Mesenchymal stem cell (in vitro differentiated cells and primary cell): Measurements from ENCODE around the gene SVOP.

Experiments used
- DNase-seq: peaks from one replicate; pipeline ENCODE4 v3.0.0-alpha.2; 2013
- H2AFZ ChIP-seq: one replicate; pipeline ENCODE4 v1.6.1; 2013; ENCODE audit warnings: low read depth, mild to moderate bottlenecking, control low read depth, inconsistent platforms, low read length, moderate library complexity
- H2AK5ac ChIP-seq: 2 replicates; pipeline ENCODE4 v1.6.1; 2013; ENCODE audit warnings: low read length, moderate library complexity, mild to moderate bottlenecking, inconsistent platforms; ENCODE audit not compliant: severe bottlenecking
- H2BK120ac ChIP-seq: one replicate; pipeline ENCODE4 v1.6.1; 2013; ENCODE audit warnings: low read depth, mild to moderate bottlenecking, inconsistent platforms, low read length, moderate library complexity
- H2BK12ac ChIP-seq, 2 experiments: one replicate each; pipeline ENCODE4 v1.6.1; 2013; ENCODE audit warnings: inconsistent platforms in 2 of 2, low read length in 2 of 2, mild to moderate bottlenecking in 2 of 2, moderate library complexity in 2 of 2, control low read depth in 1 of 2
- H2BK15ac ChIP-seq: one replicate; pipeline ENCODE4 v1.6.1; 2013; ENCODE audit warnings: mild to moderate bottlenecking, low read depth, inconsistent platforms; ENCODE audit not compliant: poor library complexity, severe bottlenecking
- H2BK5ac ChIP-seq: 2 replicates; pipeline ENCODE4 v1.6.1; 2013; ENCODE audit warnings: low read depth, mild to moderate bottlenecking, low read length, control low read depth, inconsistent platforms; ENCODE audit not compliant: poor library complexity, severe bottlenecking
- H3K14ac ChIP-seq, 2 experiments: one replicate each; pipeline ENCODE4 v1.6.1; 2013; ENCODE audit warnings: inconsistent platforms in 2 of 2, low read length in 2 of 2, control low read depth in 1 of 2, mild to moderate bottlenecking in 1 of 2, moderate library complexity in 1 of 2
- H3K18ac ChIP-seq, 2 experiments: one replicate each; pipeline ENCODE4 v1.6.1; 2013; ENCODE audit warnings: inconsistent platforms in 2 of 2, low read length in 2 of 2, control low read depth in 1 of 2, low read depth in 1 of 2, mild to moderate bottlenecking in 1 of 2
- H3K23ac ChIP-seq, 2 experiments: one replicate each; pipeline ENCODE4 v1.6.1; 2013; ENCODE audit warnings: inconsistent platforms in 2 of 2, low read length in 2 of 2, mild to moderate bottlenecking in 2 of 2, moderate library complexity in 2 of 2, control low read depth in 1 of 2
- H3K27ac ChIP-seq: 2 replicates; pipeline ENCODE4 v1.5.1; 2013; ENCODE audit warnings: mild to moderate bottlenecking, moderate library complexity, low read length, control low read depth, inconsistent platforms; ENCODE audit not compliant: poor library complexity, severe bottlenecking
- H3K27me3 ChIP-seq, 2 experiments: 2 replicates each; pipeline versions ENCODE4 v1.6.1 to v1.7.0; 2013; ENCODE audit warnings: low read length in 2 of 2, mild to moderate bottlenecking in 2 of 2, moderate library complexity in 2 of 2, control low read depth in 1 of 2, inconsistent platforms in 1 of 2; ENCODE audit not compliant: control insufficient read depth in 1 of 2, insufficient read depth in 1 of 2
- H3K36me3 ChIP-seq, 2 experiments: 2 replicates each; pipeline versions ENCODE4 v1.6.1 to v1.7.0; 2013; ENCODE audit warnings: low read length in 2 of 2, control low read depth in 1 of 2, inconsistent platforms in 1 of 2, low read depth in 1 of 2, mild to moderate bottlenecking in 1 of 2; ENCODE audit not compliant: insufficient read depth in 2 of 2, control insufficient read depth in 1 of 2
- H3K4ac ChIP-seq, 2 experiments: one replicate each; pipeline ENCODE4 v1.6.1; 2013; ENCODE audit warnings: inconsistent platforms in 2 of 2, low read length in 2 of 2, mild to moderate bottlenecking in 2 of 2, moderate library complexity in 2 of 2, control low read depth in 1 of 2, low read depth in 1 of 2
- H3K4me1 ChIP-seq: 2 replicates; pipeline ENCODE4 v1.6.1; 2013; ENCODE audit warnings: low read depth, low read length, control low read depth; ENCODE audit not compliant: control insufficient read depth, insufficient read depth
- H3K4me2 ChIP-seq: 2 replicates; pipeline ENCODE4 v1.6.1; 2013; ENCODE audit warnings: low read length, mild to moderate bottlenecking, inconsistent platforms; ENCODE audit not compliant: poor library complexity, severe bottlenecking
- H3K4me3 ChIP-seq, 2 experiments: 2 replicates each; pipeline versions ENCODE4 v1.5.1 to v1.7.0; 2013; ENCODE audit warnings: low read length in 2 of 2, mild to moderate bottlenecking in 2 of 2, control low read depth in 1 of 2, low read depth in 1 of 2; ENCODE audit not compliant: insufficient read depth in 1 of 2
- H3K79me1 ChIP-seq: replicated peaks from 2 replicates; pipeline ENCODE4 v1.6.1; 2013; ENCODE audit warnings: mild to moderate bottlenecking, control low read depth, low read length, inconsistent platforms; ENCODE audit not compliant: poor library complexity, severe bottlenecking
- H3K9ac ChIP-seq: 2 replicates; pipeline ENCODE4 v1.7.0; 2013; ENCODE audit warnings: mild to moderate bottlenecking, low read length, moderate library complexity
- H3K9me3 ChIP-seq: 2 replicates; pipeline ENCODE4 v1.7.0; 2013; ENCODE audit warnings: mild to moderate bottlenecking, low read length; ENCODE audit not compliant: control insufficient read depth
- H4K8ac ChIP-seq: one replicate; pipeline ENCODE4 v1.6.1; 2013; ENCODE audit warnings: inconsistent platforms, mild to moderate bottlenecking, low read length, moderate library complexity
- H4K91ac ChIP-seq: one replicate; pipeline ENCODE4 v1.6.1; 2013; ENCODE audit warnings: mild to moderate bottlenecking, low read length, inconsistent platforms
- WGBS: methylation state at CpG from one replicate; pipeline ENCODE4 v1.1.7; 2013; ENCODE audit warnings: mixed read lengths; 5-methylcytosine and 5-hydroxymethylcytosine counted together

The SVOP gene

DNA sequence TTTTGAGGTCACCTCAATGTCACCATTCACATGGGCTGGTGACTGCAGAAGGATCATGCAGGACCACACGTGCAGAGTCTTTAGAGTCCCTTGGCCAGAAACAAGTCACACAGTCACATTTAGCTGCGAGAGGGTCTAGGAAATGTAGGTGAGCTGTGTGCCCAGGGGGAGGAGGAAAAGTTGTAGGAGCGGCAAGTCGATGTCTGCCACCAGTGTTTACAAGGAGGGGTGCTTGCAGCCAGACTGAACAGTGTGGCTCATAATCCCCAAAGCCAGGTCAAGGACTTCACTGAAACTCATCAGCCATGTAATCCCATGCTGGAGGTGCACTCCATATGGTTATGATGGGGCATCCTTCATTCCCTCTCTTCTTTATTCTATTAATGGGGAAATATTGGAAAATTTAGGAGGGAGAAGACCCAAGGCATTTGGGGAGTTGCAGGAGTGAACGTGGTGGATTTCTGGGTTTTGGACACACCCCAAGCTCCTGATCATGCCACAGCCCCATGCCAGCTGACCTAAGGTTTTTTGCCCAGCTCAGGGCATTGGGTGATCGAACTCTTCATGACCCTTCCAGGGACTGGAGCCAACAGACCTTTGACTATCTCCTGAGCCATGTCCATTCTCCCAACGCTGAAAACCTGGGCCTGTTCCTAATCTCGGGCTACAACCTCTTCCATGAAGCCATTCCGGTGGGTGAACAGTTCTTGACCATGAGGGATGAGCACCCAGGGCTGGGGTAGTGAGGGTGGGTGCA is 133.8 kb downstream of the SVOP start:
- Histone ChIP-seq H3K9ac (no peak overlapping the region), H3K27ac (no peak overlapping the region), H3K9me3 (peaks cover 7% of the 10 kb centered on the region), H3K4me3 (peak overlapping the region in 1 of 2 experiments; percentile 20), H3K18ac (no peak overlapping the region), H2BK5ac (no peak overlapping the region), H4K8ac (no peak overlapping the region), H4K91ac (no peak overlapping the region), H3K4ac (no peak overlapping the region), H2AFZ (no peak overlapping the region), H2BK120ac (no peak overlapping the region), H2BK12ac (no peak overlapping the region), H3K79me1 (no peaks in the 10 kb centered on the region), H3K27me3 (no peaks in the 10 kb centered on the region), H3K14ac (no peak overlapping the region), H3K4me1 (no peaks in the 10 kb centered on the region), H2AK5ac (no peak overlapping the region), H3K4me2 (no peak overlapping the region), H3K36me3 (no peaks in the 10 kb centered on the region), H2BK15ac (no peak overlapping the region), H3K23ac (no peak overlapping the region)
- 82% methylated on average over 9 of the region's 9 CpGs for WGBS
- no peak for DNase-seq

DNA sequence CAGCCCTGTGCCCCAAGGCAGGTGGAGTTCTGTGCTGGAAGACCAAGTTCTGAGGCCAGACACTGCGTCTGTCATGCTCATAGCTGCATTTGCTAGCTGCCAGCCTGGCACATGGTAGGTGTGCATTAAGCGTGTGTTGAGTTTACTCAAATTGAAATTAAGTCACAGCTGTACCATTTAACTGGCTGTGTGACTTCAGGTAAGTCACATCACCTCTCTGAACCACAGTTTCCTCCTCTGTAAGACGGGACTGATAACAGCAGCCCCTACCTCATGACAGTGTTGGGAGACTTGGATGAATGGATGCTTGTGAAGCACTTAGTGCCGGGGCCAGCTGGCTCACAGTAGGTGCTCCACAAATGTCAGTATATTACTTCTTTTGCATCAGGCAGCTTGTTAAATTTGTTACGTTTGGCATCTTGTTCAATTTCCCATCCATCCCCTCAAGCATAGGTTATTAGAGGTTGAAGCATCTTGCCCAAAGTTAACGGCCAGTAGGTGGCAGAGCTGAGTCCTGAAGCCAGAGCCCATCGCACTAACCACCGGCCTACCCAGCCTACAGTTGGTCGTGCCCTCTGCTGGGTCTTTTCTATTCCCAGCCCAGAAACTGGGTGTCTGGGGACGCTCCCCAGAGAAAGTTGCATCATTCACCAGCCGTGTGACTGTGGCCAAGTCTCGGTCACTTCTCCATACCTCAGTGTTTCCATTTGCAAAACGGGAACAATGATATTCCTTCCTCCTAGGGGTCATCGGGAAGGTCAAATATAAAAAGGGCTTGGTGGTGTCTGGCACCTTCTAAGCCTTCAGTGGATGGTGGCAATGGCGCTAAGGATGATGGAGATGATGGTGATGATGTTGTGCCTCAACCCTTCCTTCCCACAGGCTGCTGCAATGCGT is 136.5 kb downstream of the SVOP start:
- H3K9ac ChIP-seq: no peak overlapping the region
- no peak overlapping the region for H2BK12ac ChIP-seq
- H2AK5ac ChIP-seq: no peak overlapping the region
- no peak overlapping the region for H4K8ac ChIP-seq
- no peak overlapping the region for H3K18ac ChIP-seq
- H3K4ac ChIP-seq: no peak overlapping the region
- peaks cover 5% of the 10 kb centered on the region for H3K4me1 ChIP-seq
- H2BK5ac ChIP-seq: no peak overlapping the region
- no peak overlapping the region for H3K4me3 ChIP-seq
- no peak overlapping the region for H2BK15ac ChIP-seq
- H3K27ac ChIP-seq: no peak overlapping the region
- 70% methylated on average over 14 of the region's 16 CpGs for WGBS
- peaks cover 0 to 14% of the 10 kb centered on the region in 2 experiments for H3K27me3 ChIP-seq
- no peak for DNase-seq
- H3K23ac ChIP-seq: no peak overlapping the region
- H2AFZ ChIP-seq: no peak overlapping the region
- H3K79me1 ChIP-seq: no peaks in the 10 kb centered on the region
- H2BK120ac ChIP-seq: no peak overlapping the region
- H4K91ac ChIP-seq: no peak overlapping the region
- no peaks in the 10 kb centered on the region for H3K36me3 ChIP-seq
- no peak overlapping the region for H3K14ac ChIP-seq
- H3K4me2 ChIP-seq: no peak overlapping the region
- no peaks in the 10 kb centered on the region for H3K9me3 ChIP-seq

DNA sequence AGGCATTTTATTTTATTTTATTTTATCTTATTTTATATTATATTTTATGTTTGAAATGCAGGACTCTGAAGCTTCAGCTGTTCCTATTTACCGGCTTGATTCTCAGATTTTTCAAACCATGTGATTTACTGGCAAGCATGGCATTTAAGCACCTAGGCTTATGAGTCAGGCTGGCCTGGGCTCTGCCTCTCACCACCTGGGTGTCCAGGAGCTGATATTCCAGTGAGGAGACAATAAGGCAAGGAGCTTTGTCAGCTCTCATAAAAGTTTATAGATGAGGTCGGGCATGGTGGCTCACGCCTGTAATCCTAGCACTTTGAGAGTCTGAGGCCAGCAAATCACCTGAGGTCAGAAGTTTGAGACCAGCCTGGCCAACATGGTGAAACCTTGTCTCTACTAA is 138.9 kb downstream of the SVOP start:
- DNase-seq: no peak
- Histone ChIP-seq H3K14ac (no peak overlapping the region), H2BK15ac (no peak overlapping the region), H3K27ac (no peak overlapping the region), H3K23ac (no peak overlapping the region), H3K18ac (no peak overlapping the region), H4K8ac (no peak overlapping the region), H3K4me3 (no peak overlapping the region), H4K91ac (no peak overlapping the region), H3K9ac (no peak overlapping the region), H3K9me3 (no peaks in the 10 kb centered on the region), H3K4ac (no peak overlapping the region), H3K4me2 (no peak overlapping the region), H2AK5ac (no peak overlapping the region), H2BK5ac (no peak overlapping the region), H2AFZ (no peak overlapping the region), H3K27me3 (peaks cover 0 to 14% of the 10 kb centered on the region in 2 experiments), H3K4me1 (peaks cover 5% of the 10 kb centered on the region), H3K79me1 (no peaks in the 10 kb centered on the region), H2BK12ac (no peak overlapping the region), H3K36me3 (no peaks in the 10 kb centered on the region), H2BK120ac (no peak overlapping the region)
- WGBS: 95% methylated on average over 3 of the region's 3 CpGs

DNA sequence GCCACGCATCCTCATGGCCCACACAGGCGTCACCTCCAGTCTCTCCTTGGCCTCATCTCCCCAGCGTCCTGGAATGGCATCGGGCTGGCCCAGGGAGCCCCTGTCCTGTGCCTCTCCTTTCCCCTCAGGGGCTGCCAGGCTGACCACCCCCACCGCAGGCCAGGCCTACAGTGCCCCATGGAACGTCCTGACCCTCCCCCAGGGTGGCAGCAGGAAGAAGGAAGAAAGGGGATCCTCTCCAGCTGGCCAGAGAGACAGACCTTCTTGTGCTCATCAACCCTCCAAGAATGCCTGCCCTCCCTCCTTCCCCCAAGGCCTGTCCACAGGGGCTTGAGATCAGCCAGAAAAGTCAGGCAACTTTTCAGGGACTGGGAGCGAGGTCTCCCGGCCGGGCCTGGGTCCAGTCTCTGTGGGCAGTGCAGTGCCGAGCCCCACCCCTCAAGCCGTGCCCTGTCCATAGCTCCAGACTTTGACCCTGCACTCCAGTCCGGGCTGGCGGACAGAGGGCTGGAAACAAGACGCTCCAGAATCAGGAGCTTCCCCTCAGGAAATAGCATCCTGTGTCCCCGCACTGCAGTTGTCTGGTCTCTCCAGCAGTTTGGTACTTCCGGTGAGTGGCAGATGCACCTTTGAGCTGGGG is 141.1 kb downstream of the SVOP start, which contains the start of gene DAO:
TSS of gene DAO (plus strand) at position 478 of the 640 bp plus-strand sequence. CDS start 4,915 bp downstream, outside the sequence.
- H3K9me3 ChIP-seq: no peaks in the 10 kb centered on the region
- no peaks in the 10 kb centered on the region for H3K79me1 ChIP-seq
- no peak for DNase-seq
- H2BK120ac ChIP-seq: no peak within 1 kb of the TSS
- no peak within 1 kb of the TSS for H2BK15ac ChIP-seq
- H2AK5ac ChIP-seq: no peak within 1 kb of the TSS
- no peak within 1 kb of the TSS for H3K23ac ChIP-seq
- H3K36me3 ChIP-seq: no peaks in the 10 kb centered on the region
- no peak within 1 kb of the TSS for H3K4me3 ChIP-seq
- H2BK5ac ChIP-seq: no peak within 1 kb of the TSS
- H3K27ac ChIP-seq: no peak within 1 kb of the TSS
- H3K9ac ChIP-seq: no peak within 1 kb of the TSS
- no peak within 1 kb of the TSS for H3K4me2 ChIP-seq
- H3K18ac ChIP-seq: no peak within 1 kb of the TSS
- no peak within 1 kb of the TSS for H3K14ac ChIP-seq
- H3K27me3 ChIP-seq: peaks cover 0 to 14% of the 10 kb centered on the region in 2 experiments
- no peak within 1 kb of the TSS for H4K8ac ChIP-seq
- no peak within 1 kb of the TSS for H3K4ac ChIP-seq
- H2BK12ac ChIP-seq: no peak within 1 kb of the TSS
- H4K91ac ChIP-seq: no peak within 1 kb of the TSS
- H3K4me1 ChIP-seq: peaks cover 5% of the 10 kb centered on the region
- H2AFZ ChIP-seq: no peak within 1 kb of the TSS
- 71% methylated on average over 16 of the region's 16 CpGs for WGBS
